ENCODE measurements around the gene CCDC57. TPM values are rescaled to one million over a fixed set of nuclear protein-coding genes. Genes with fewer than 3 reads are reported as not detected.

CCDC57 gene
- total RNA-seq, 1 experiment from 2014 or later, result 13.5 TPM

DNA sequence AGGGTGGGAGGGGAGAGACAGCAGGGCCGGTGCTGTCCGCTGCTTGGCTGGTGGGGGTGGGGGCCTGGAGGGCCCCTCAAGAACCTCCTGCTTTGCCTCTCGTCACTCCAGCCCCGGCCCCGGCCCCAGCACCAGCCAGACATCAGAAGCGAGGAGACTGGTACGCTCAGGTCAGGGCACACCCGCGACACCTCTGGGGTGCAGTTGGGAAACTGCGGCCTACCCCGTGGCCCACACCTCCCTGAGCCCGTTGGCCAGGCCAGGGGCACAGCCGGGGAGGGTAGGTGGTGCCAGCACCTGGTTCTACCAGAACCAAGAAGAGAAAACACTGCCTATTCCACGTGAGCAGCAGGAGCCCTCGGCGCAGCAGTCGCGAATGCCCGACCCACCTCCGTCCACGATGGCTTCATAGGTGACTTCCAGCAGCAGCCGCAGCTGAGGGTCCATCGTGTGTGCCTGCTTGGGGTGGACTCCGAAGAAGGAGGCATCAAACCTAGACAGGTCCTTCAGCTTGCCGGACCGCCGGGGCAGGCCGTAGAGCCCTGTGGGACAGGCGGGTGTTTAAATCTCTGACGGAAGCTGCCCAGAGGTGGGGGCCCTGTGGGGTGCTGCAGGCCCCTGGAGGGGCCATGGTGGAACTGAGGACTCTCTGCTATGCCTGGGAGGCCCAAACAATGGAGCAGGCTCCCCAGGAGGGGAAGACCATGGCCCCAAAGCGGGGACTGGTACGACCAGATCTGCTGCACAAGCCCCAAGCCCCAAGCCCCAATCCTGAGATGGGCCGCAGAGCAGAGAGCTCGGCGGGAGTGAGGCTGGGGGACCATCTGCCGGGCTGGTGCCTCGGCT is 117.5 kb downstream of the CCDC57 start:
- no peak for DNase-seq (ENCODE audit: low read depth)

DNA sequence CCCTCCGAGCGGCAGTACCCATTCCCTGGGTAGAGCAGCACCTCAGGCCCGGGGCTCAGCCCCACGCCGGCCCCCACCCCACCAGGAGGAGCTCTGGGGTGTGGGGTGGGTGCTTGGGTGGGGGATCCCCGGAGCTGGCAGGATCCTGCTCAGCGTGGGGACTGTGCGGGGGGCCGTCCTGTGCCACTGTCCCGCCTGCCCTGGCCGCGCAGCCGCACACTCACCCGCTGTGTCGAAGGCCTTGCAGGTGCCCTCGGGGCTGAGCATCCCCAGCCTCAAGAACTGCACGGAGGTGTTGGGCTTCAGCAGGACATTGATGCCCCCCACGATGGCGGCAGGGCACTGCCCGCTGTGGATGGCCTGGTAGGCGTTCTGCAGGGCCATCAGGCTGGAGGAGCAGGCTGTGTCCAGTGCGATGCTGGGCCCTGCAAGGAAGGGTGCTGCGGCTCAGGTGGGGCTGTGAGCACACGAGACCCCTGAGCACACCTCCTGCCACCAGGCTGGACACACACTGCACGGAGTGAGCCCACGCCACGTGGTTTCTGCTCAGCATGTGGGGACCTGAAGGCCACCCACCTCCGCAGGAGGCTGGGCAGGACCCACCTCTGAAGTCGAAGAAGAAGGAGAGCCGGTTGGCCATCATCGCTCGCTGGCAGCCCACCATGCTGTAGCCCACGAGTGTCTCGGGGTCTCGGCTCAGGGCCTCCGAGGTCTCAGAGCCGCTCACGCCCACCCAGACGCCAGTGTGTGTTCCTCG is 119.5 kb downstream of the CCDC57 start:
- no peak for DNase-seq (ENCODE audit: low read depth)

DNA sequence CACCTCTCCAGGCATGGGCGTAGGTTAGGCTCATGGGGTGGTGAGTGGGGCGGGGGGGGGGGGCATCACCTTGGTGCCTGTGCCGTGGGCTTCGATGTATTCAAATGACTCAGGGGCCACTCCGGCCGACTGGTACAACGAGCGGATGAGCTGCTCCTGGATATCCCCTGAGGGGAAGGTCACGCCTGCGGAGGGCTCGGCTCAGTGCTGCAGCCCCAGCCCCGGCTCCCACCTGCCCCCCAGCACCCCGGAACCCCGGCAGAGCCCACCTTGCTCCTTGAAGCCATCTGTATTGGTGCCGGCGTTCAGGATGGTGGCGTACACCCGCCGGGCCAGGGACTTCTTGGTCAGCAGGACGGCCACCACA is 120.0 kb downstream of the CCDC57 start:
- DNase-seq (ENCODE audit: low read depth), result no peak

DNA sequence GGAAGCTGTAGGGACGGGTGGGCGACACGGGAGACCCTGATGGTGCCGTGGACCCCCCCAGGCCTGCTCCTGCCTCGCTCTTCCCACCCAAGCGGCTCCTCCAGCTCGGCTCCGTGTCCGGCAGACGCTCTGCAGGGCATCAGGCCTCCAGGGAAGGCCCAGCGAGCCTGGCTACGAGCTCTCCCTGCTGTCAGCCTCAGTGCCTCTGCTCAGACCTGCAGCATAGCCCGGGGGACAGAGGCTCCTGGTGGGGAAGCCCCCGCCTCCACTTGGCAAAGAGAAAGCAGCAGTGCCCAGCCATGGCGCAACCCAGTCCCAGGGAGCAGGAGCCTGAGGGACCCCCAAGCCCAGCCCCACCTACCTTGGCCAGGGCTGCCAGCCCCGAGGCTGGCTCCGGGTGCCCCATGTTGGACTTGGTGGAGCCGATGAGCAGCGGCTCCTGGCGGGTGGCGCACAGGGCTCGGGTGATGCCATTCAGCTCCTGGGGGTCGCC is 120.5 kb downstream of the CCDC57 start:
- DNase-seq (ENCODE audit: low read depth), result no peak

DNA sequence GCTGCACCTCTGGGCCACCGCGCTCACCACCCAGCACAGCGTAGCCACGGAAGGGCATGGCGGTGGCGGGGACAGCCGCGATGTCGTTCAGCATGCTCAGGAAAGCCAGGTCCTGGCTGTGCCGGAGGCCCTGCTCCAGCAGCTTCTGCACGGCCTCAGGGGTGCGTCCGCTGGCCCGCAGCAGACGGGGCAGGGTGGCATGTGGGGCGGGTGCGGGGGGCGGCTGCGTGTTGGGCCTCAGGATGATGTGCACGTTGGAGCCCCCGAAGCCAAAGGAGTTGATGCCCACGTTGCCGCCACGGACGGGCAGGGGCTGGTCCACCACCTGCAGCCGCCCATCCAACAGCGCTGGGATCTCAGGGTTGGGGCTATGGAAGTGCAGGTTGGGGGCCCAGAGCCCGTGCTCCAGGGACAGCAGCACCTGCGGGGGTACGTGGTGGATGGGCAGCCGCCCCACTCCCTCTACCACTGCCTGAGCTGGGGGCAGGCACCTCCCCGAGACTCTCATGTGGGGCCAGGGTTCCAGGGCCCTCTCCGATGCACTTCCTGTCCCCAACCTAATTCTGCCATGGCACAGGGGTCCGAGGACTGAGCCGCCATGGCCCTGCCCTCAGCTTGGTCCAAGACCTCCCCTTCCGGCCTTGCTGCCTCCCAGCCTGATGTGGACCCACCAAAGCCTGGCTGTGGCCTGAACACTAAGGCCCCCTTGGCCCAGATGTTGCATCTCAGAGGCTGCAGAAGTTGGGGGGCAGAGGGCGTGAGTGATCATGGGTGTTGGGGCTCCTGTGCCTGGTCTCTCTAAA is 121.2 kb downstream of the CCDC57 start:
- DNase-seq (ENCODE audit: low read depth), result no peak

DNA sequence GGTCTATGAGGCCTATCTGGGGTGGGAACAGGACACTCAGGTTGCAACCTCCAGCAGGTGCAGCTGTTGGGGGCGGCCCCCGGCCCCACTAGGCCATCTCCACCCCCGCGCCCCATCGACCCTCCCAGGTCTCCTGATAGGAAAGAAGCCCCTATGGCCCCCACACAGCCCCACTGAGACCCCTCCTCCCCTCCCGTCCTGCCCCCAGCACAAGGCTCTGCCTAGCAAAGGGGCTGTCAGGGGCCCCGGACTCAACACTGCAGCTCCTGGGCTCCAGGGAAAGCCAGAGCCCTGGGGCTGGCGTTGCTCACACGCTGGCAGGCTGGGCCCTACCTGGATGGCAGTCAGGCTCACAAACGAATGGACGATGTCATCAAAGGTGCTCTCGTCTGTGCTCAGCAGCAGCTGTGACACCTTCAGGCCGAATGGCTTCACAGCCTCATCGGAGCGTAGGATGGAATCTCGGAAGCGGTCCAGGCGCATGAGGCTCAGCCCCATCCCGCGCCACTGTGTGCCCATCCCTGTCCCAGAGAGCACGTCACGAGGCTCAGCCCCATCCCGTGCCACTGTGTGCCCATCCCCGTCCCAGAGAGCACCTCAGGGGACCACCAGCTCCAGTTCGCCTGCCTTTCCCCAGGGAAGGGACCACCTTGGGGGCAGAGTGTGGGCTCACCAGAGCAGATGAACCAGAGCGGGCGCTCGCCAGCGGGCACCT is 121.9 kb downstream of the CCDC57 start:
- no peak for DNase-seq (ENCODE audit: low read depth)

DNA sequence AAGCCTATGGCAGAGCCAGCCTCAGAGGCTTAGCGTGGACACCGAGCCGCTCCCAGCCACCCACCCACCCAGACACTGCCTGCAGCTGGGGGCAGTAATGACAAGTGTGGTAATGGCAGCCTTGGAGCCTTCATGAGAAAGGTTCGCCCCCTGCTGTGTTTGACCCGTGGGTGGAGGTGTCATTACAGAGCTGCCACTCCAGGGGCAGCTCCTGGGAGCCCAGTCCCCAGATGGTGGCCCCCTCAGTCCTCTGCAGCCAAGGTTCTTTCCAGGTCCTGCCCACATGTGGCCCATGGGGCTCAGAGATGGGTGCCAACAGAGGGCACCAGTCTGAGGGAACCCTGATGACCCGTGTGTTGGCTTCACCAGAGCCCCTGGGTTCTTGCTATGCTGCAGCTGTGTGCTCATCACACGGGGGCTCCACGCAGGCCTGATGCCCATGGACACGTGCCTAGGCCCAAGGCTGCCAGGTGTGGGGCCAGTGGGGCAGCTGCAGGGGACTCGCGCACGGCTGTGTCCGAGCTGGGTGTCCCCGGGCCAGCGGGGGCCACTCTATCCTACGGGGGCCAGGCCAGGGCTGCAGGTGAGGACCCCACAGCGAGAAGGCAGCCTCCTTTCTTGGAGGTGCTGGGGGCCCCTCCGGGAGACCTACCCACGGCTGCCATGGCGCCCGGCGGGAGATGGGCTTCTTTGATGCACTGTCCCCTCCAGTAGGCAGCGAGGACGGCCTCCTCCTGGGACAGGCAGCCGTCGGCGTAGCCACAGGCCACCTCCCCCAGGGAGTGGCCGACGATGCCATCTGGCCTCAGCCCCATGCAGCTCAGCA is 122.7 kb downstream of the CCDC57 start:
- no peak for DNase-seq (ENCODE audit: low read depth)

DNA sequence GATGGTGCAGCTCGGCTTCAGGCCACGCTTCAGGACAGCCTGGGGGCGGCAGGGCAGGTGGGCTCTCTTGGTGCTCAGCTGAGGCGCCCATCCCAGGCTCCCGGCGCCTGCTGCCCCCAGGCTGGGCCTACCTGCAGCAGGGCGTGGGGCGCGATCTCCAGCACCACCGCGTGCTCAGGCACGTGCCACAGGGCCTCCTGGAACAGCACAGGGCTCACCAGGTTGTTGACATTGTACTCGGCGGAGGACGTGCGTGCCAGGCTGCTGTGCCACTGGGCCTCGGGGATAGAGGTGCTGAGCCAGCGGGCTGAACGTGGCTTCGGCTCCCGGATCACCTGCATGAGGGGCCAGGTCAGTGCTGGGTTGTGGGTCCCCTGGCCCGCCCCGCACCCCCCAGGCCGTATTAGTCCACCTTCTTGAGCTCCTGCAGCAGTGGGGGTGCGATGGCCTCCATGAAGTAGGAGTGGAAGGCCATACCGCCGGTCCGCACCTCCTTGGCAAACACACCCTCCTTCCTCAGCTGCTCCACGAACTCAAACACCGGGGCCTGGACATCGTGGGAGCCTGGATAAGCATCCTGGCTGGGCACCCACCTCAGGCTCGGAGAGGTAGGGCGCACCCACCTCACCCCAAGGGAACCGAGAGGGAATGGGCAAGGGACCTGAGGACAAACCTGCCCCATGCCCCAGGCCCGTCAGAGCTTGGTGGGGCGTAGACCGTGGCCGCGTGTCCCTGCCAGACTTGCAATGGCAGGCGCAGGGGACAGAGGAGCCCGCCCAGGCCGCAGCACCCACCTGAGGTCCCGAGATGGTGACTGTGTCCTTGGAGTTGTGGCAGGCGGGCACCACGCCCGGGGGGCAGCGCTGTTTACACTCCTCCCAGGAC is 123.6 kb downstream of the CCDC57 start:
- DNase-seq (ENCODE audit: low read depth), result no peak

DNA sequence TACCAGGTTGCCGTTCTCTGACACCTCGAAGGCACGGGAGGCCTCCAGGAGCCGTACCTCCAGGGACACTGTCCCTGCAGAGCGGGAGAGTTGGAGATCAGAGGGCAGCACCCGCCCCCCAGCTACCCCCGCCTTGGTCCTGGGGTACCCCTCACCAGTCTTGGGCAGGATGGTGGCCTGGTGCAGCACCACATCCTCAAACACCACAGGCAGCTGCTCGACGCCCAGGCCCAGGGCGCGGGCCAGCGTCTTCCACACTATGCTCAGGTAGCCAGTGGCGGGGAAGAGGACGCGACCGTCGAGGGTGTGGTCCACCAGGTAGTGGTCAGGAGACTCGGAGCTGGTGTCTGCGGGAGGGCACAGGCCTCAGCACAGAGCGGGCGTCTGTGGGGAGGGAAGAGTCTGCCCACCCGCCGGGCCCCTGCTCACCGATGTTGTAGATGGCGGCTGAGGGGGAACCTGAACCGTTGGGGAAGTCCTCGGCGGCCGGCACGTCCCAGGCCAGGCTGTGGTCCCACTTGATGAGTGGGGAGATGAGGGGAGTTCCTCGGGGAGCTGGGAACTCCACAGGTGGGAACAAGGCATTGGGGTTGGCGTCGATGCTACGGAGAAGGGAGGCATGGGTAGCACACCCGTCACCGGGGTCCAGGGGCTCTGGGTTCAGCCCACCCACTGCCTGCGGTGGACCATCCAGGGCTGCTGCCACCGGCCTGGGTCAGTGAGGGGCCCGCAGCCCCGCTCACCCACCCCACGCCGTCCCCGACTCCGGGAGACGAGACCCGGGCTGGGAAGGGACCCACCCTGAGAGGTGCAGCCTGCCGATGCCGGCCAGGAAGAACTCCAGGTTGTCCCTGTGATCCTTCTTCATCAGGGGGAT is 124.4 kb downstream of the CCDC57 start:
- DNase-seq (ENCODE audit: low read depth), result no peak

DNA sequence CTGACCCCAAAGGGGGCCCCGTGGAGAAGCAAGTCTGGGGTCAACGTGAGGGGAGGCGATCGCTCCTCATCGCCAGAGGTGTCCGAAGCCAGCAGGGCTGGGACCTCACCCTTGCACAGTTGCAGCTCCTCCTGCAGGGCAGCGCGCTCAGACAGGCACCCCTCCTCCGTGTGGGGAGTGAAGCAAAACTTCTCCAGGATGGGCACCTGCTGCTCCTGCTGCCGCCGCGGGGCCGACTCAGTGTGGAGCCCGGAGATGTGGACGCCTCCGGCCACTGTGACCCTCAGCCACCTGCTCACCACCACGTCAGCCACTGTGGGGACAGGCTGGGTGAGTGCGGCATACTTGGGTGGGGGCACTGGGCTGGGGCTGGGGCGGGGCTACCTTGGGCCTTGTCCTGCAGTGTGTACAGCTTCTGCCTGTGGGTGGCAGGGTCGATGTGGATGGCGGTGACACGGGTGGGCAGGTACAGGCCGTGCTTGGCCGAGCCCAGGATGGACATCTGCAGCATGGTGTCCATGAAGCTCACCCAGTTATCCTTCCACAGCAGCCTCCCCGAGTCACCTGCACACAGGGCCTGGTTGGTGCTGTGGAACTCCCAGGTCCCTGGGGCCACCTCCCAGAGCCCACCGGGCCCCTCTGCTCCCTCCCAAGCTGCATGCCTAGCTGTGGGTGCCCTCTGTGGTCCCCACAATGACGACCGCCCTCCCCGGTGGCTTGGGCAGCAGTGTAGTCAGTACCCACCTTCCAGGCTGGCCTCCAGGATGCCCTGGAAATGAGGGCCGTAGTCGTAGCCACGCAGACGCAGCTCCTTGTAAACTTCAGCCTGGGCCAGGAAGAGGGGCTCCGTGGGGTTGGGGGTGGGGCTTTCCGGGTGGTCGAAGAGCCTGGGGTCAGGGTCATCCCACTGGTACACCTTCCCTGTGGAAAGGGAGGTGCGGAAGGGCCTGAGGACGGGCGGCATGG is 125.4 kb downstream of the CCDC57 start:
- DNase-seq (ENCODE audit: low read depth), result no peak

DNA sequence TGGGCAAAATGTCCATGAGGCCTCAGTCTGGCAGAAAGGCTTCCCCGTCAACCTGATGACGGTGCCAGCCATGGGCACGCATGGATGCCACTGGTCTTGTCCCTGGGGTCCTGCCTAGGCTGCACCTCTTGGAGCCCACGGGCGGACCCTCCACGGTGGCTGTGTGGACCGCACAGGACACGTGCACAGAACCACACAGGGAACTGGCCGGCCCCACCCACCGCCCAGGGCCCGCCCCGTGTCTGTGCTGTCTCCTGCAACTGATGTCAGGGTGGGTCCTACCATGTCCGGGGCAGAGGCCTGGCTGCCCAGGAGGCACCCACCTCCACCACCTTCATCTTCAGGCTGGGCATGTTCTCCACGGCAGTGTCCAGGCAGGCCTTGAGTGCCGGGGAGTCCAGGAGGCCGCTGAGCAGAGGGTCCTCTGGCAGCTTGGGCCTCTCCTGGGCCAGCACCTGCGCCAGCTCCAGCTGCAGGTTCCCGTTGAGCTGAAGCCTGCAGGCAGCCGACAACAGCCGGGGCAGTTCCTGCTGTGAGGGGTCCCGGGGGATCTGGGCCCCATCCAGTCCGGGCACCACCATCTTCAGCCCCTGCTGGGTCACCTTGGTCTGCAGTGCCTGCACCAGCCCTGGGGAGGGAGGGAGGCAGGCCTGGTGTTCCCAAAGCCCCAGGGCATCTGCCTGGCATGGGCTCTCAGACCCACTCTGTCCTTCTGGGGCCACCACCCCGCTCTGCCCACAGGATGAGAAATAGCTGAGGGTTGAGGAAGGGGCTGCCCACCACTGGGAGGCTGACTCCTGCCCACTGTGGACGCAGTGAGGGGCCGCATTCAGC is 126.5 kb downstream of the CCDC57 start:
- no peak for DNase-seq (ENCODE audit: low read depth)

DNA sequence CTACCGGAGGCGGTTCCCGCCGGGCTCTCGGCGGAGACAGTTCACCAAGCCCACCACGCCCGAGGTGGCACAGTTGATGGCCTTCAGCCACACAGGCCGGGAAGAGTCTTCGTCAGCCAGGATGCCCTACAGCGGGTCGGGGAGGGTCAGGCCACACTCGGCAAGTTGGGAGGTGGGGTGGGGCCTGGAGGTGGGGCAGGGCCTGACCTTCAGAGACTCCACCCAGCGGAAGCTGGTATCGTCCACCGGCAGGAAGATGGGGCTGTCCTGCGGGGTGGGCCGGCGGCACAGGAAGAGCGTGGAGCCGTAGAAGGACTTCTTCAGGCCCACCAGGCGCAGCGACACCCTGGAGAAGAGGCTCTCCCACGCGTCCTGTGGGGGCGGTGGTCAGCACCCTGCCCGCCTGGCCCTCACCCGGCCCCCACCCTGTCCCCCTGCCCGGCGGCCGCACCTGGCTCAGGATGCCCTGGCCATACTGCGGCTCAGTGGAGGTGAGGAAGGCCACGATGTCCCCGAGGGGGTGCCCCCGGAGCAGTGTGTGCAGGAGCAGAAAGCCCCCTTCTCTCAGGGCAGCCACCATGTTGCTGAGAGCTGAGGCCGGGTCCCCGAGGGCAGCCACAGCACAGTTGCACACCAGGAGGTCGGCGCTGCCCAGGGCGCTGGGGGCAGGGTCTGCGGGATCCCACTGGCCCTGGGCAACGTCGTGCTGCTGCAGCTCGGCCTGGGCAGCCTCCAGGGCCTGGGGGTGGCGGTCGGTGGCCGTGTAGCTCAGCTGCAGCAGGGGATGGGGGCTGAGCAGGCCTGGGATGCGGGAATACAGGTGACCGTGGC is 127.4 kb downstream of the CCDC57 start:
- DNase-seq (ENCODE audit: low read depth), result no peak

DNA sequence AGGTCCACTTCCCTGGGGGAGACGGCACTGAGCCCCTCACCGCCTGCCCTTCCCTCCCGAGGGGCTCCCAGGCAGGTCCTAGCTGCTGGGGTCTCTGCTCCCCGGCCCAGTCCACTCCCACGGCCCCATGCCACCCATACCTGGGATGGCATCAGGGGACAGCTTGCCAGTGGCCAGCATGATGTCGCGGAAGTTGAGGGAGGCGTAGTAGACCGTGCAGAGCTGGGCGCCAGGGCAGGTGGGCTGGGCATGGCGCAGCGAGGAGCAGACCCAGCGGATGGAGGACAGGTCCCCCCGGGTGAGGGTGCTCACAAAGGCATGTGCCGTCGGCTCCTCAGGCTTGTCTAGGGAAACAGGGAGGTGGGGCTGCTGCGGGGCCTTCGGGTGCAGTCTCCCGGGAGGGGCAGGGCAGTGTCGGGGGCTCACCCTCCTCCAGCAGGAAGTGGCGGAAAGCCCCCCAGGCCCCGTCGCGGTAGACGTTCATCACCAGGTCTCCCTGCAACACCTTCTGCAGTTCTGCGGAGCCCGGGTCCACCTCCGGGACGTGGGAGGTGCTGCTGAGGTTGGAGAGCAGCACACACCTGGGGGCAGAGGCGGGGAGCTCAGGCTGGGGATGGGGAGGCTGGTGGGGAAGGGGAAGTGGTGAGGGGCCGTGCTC is 128.1 kb downstream of the CCDC57 start:
- DNase-seq (ENCODE audit: low read depth), result no peak

DNA sequence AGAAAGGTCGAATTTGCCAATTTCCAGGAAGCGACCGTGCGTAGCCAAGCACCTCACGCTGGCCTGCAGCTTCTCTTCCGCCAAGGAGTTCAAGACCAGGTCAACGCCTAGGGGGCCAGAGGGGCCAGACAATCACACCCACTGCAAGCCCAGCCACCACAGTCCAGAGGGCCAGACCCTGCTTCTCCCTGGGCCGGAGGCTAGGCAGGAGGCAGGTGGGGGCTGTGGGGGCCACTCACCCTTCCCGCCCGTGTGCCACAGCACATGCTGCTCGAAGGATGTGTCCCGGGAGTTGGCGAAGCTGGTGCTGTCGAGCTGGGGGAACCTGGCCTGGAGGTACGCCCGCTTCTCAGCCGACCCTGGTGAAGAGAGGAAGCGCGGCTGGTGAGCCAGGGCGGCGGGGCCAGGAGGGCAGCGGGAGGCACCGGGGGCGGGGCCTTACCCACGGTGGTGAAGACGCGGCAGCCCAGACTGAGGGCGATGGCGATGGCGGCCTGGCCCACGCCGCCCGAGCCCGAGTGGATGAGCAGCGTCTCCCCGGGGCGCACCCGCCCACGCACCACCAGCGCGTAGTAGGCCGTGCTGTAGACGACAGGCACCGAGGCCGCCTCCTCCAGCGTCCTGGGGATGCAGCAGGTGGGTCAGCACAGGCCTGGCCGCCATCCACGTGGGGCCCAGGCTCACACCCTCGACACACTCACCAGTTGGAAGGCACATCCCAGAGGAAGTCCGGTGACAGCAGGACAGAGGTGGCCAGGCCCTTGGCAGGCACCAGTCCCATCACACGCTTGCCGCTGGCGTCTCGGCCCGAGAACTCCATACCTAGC is 128.9 kb downstream of the CCDC57 start:
- no peak for DNase-seq (ENCODE audit: low read depth)

Measured in LHCN-M2 (cell line).